IMR-90 (cell line): ENCODE measurements around the gene GHDC. TPM values are rescaled to one million over a fixed set of nuclear protein-coding genes. Genes with fewer than 3 reads are reported as not detected.

Experiments used
- FOS ChIP-seq: fragments of 150-350 bp; IDR thresholded peaks from 2 replicates; pipeline ENCODE4 v1.6.1; 2016; ENCODE audit warnings: low read depth, low read length
- NFE2L2 ChIP-seq: fragments of 150-350 bp; IDR thresholded peaks from 2 replicates; pipeline ENCODE4 v1.6.1; 2016; ENCODE audit warnings: low read depth, mild to moderate bottlenecking, low read length
- polyA plus RNA-seq, 3 experiments: library from polyadenylated mRNA; depleted of rRNA; stranded (reverse); fragments of >200 nt; gene quantifications; 2 replicates each; pipeline ENCODE4 v1.2.3, GENCODE V29; 2012; ENCODE audit warnings: low replicate concordance in 1 of 3
- total RNA-seq: library from RNA; depleted of rRNA; stranded (reverse); fragments of >200 nt; gene quantifications from 2 replicates; pipeline ENCODE4 v1.2.3, GENCODE V29; 2012

GHDC gene
- total and polyA plus RNA-seq, 2 of the 4 experiments (the other 2 are of a cell fraction), result 5.2 to 8.1 TPM

GRCh38 chr17:42184713-42185620 lies 9.3 kb downstream of the GHDC start, which contains the start of gene HCRT (continued):
- TF ChIP-seq NFE2L2 (no peak), FOS (no peak)
